ENCODE results near the gene AJAP1. TPM values are rescaled to one million over a fixed set of nuclear protein-coding genes. Genes with fewer than 3 reads are reported as not detected.

The AJAP1 gene
- polyA plus RNA-seq, 1 of the 3 experiments (the other 2 are of a cell fraction), result not detected

- no peaks in the 10 kb centered on the region; a peak in 1 of 4 replicates for H3K4me1 ChIP-seq (ENCODE audit: control insufficient read depth in 1 of 2, insufficient read depth in 2 of 2, low read depth in 1 of 2, low read length in 1 of 2)
- H4K20me1 ChIP-seq (ENCODE audit: insufficient read depth), result no peaks in the 10 kb centered on the region
- H3K9ac ChIP-seq, result no peak overlapping the region
- no peaks in the 10 kb centered on the region for H3K9me3 ChIP-seq
- TF ChIP-seq MAX (IDR thresholded peaks at IDR 0.05; ENCODE audit: low read depth), result no peak
- TF ChIP-seq POLR2AphosphoS5 (IDR thresholded peaks at IDR 0.05; ENCODE audit: low read depth, low read length), result no peak
- TF ChIP-seq JUND (IDR thresholded peaks at IDR 0.05), result no peak
- no peak for TF ChIP-seq CTCF (IDR thresholded peaks at IDR 0.05)
- TF ChIP-seq TAF1 (IDR thresholded peaks at IDR 0.05; ENCODE audit: borderline replicate concordance, low read depth, low read length), result no peak
- TF ChIP-seq CHD2 (IDR thresholded peaks at IDR 0.05; ENCODE audit: low read length, partially characterized antibody), result no peak
- peak; percentile 73 for TF ChIP-seq RAD21 (IDR thresholded peaks at IDR 0.05; ENCODE audit: low read length)
- TF ChIP-seq RFX5 (IDR thresholded peaks at IDR 0.05; ENCODE audit: low read length), result no peak
- no peak for TF ChIP-seq YY1 (IDR thresholded peaks at IDR 0.05; ENCODE audit: low read depth)
- no peak for TF ChIP-seq TCF12 (IDR thresholded peaks at IDR 0.05)
- TF ChIP-seq REST (IDR thresholded peaks at IDR 0.05; ENCODE audit: low read depth, low read length), result no peak
- peak; percentile 39; the same call in 1 of the 2 replicates for TF ChIP-seq SMC3 (IDR thresholded peaks at IDR 0.05; ENCODE audit: low read depth, low read length)
- no peaks in the 10 kb centered on the region for H3K27me3 ChIP-seq (ENCODE audit: insufficient read depth)
- no peak overlapping the region for H2AFZ ChIP-seq (ENCODE audit: low read depth)
- H3K27ac ChIP-seq (ENCODE audit: low read depth in 2 of 2, low read length in 1 of 2), result no peak overlapping the region
- H3K36me3 ChIP-seq (replicated peaks in 1 of 2; ENCODE audit: control insufficient read depth in 1 of 2, insufficient read depth in 2 of 2, low read length in 1 of 2), result no peaks in the 10 kb centered on the region
- H3K79me2 ChIP-seq (ENCODE audit: insufficient read depth), result no peaks in the 10 kb centered on the region
- no peaks in the 10 kb centered on the region for H3F3A ChIP-seq (replicated peaks; ENCODE audit: insufficient read depth)
- 19% methylated on average over 4 of the region's 5 CpGs for WGBS (ENCODE audit: low lambda C conversion rate)
- ChIA-PET CTCF (interaction anchor here (0.8 to 5.9 kb wide), 8 partner anchors 11 to 169 kb away, joined by 3 to 52 read pairs (median 4); no protein-coding TSS in a partner anchor), POLR2A (interaction anchor here (0.6 kb wide), 1 partner anchor 925 kb away, joined by 3 read pairs; no protein-coding TSS in a partner anchor)
- H3K9me2 ChIP-seq, result no peaks in the 10 kb centered on the region
- no peak overlapping the region for H3K4me2 ChIP-seq
- peak; percentile 58 for DNase-seq
- no peak overlapping the region for H3K4me3 ChIP-seq (ENCODE audit: low read depth in 2 of 2, low read length in 1 of 2)
Observed at GRCh38 chr1:4825800-4826450, 171.5 kb downstream of the AJAP1 start.

Data from SK-N-SH (cell line).